OCI-LY1 (cell line): Measurements from ENCODE around the gene CLVS2.

ENCODE experiments used
- EZH2 ChIP-seq: fragments of 200-600 bp; sonication (generic), shearing (Covaris generic); IDR thresholded peaks from 2 replicates; pipeline ENCODE4 v1.8.0; 2017; ENCODE audit warnings: borderline replicate concordance, mixed run types, mild to moderate bottlenecking, antibody characterized with exemption, low read length, moderate library complexity, mixed read lengths
- TF ChIP-seq, protein P1 (sequence below): fragments of 200-600 bp; sonication (generic), shearing (Covaris generic); IDR thresholded peaks from 2 replicates; pipeline ENCODE4 v1.5.1; 2017; ENCODE audit warnings: mild to moderate bottlenecking, antibody characterized with exemption, low read length, moderate library complexity, mixed read lengths

- TF ChIP-seq, protein P1, sequence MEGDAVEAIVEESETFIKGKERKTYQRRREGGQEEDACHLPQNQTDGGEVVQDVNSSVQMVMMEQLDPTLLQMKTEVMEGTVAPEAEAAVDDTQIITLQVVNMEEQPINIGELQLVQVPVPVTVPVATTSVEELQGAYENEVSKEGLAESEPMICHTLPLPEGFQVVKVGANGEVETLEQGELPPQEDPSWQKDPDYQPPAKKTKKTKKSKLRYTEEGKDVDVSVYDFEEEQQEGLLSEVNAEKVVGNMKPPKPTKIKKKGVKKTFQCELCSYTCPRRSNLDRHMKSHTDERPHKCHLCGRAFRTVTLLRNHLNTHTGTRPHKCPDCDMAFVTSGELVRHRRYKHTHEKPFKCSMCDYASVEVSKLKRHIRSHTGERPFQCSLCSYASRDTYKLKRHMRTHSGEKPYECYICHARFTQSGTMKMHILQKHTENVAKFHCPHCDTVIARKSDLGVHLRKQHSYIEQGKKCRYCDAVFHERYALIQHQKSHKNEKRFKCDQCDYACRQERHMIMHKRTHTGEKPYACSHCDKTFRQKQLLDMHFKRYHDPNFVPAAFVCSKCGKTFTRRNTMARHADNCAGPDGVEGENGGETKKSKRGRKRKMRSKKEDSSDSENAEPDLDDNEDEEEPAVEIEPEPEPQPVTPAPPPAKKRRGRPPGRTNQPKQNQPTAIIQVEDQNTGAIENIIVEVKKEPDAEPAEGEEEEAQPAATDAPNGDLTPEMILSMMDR, result peak; percentile 41
- no peak for TF ChIP-seq EZH2
Measured at GRCh38 chr6:122947355-122947754, 48.7 kb upstream of the CLVS2 start.
